HepG2 (cell line): ENCODE measurements around the gene C1QTNF1. TPM values are rescaled to one million over a fixed set of nuclear protein-coding genes. Genes with fewer than 3 reads are reported as not detected.

Source experiments
- BHLHE40 ChIP-seq: IDR thresholded peaks from 2 replicates; pipeline ENCODE4 v1.6.1; 2011; ENCODE audit warnings: low read length, improper control_type of control experiment
- HNRNPLL ChIP-seq: fragments of 200-400 bp; formaldehyde crosslinking; IDR thresholded peaks from 2 replicates; pipeline ENCODE4 v1.6.1; 2017; ENCODE audit warnings: mild to moderate bottlenecking, low read depth, low read length; ENCODE audit not compliant: poor library complexity, severe bottlenecking
- NFYB ChIP-seq: sonication (generic); formaldehyde crosslinking; IDR thresholded peaks from 2 replicates; pipeline ENCODE4 v1.4.0; 2020; ENCODE audit warnings: missing genetic modification reagents
- RFXAP ChIP-seq: sonication (generic); formaldehyde crosslinking; IDR thresholded peaks from 2 replicates; pipeline ENCODE4 v1.4.0; 2020; ENCODE audit warnings: missing genetic modification reagents, borderline replicate concordance
- SRSF1 ChIP-seq: fragments of 200-400 bp; formaldehyde crosslinking; optimal IDR thresholded peaks from 2 replicates; pipeline ENCODE3; 2017; ENCODE audit warnings: mild to moderate bottlenecking, low read depth, low read length, moderate library complexity
- ZNF121 ChIP-seq: sonication (generic); formaldehyde crosslinking; IDR thresholded peaks from 2 replicates; pipeline ENCODE4 v1.5.0; 2020; ENCODE audit warnings: mild to moderate bottlenecking, missing genetic modification reagents
- ZNF7 ChIP-seq: IDR thresholded peaks from 2 replicates; pipeline ENCODE4 v1.6.1; 2016; ENCODE audit warnings: missing biosample characterization, missing genetic modification reagents
- polyA plus RNA-seq, 8 experiments: library from polyadenylated mRNA; depleted of rRNA in 3 of 8; stranded (reverse) in 7 of 8; unstranded in 1 of 8; fragments of >200 nt; fragmentation: Illumina TruSeq in 4 of 8; extraction: Trizol in 4 of 8; gene quantifications; 2 replicates each; pipeline versions ENCODE4 v1.2.1 to v1.2.3, GENCODE V29; 2011 to 2016; ENCODE audit warnings: low read depth in 4 of 8, missing spikeins in 1 of 8, mixed read lengths in 1 of 8; ENCODE audit not compliant: insufficient read depth in 1 of 8
- total RNA-seq, 5 experiments: library from RNA; depleted of rRNA; stranded (reverse); fragments of >200 nt; fragmentation: Illumina TruSeq; extraction: Trizol; gene quantifications; 2 replicates each; pipeline ENCODE4 v1.2.3, GENCODE V29; 2016; ENCODE audit warnings: low read depth in 1 of 5
- TF ChIP-seq, protein P1 (sequence below): sonication (generic); formaldehyde crosslinking; IDR thresholded peaks from 2 replicates; pipeline ENCODE4 v1.8.0; 2022; ENCODE audit warnings: mild to moderate bottlenecking, missing genetic modification reagents, moderate library complexity
- TF ChIP-seq, protein P2 (sequence below): IDR thresholded peaks from 2 replicates; pipeline ENCODE4 v1.6.1; 2012; ENCODE audit warnings: low read length, improper control_type of control experiment
- TF ChIP-seq, protein P3 (sequence below): fragments of 450-650 bp; IDR thresholded peaks from 2 replicates; pipeline ENCODE4 v1.6.1; 2017
- TF ChIP-seq, protein P4 (sequence below): sonication (generic); formaldehyde crosslinking; IDR thresholded peaks from 2 replicates; pipeline ENCODE4 v1.5.0; 2020; ENCODE audit warnings: mild to moderate bottlenecking, missing genetic modification reagents
- TF ChIP-seq, protein P5 (sequence below): sonication (generic); formaldehyde crosslinking; IDR thresholded peaks from 2 replicates; pipeline ENCODE4 v1.4.0; 2020; ENCODE audit warnings: missing genetic modification reagents
- TF ChIP-seq, protein P6 (sequence below): sonication (generic); formaldehyde crosslinking; IDR thresholded peaks from 2 replicates; pipeline ENCODE4 v1.4.0; 2020; ENCODE audit warnings: mild to moderate bottlenecking, missing genetic modification reagents
- TF ChIP-seq, protein P7 (sequence below): sonication (generic); formaldehyde crosslinking; IDR thresholded peaks from 2 replicates; pipeline ENCODE4 v1.5.0; 2020; ENCODE audit warnings: mild to moderate bottlenecking, missing genetic modification reagents, moderate library complexity

Gene C1QTNF1
- total and polyA plus RNA-seq, 2 of the 13 experiments (the other 11 are each of a cell fraction or from before 2014, with no cell fraction given): 0.18 to 0.86 TPM

DNA sequence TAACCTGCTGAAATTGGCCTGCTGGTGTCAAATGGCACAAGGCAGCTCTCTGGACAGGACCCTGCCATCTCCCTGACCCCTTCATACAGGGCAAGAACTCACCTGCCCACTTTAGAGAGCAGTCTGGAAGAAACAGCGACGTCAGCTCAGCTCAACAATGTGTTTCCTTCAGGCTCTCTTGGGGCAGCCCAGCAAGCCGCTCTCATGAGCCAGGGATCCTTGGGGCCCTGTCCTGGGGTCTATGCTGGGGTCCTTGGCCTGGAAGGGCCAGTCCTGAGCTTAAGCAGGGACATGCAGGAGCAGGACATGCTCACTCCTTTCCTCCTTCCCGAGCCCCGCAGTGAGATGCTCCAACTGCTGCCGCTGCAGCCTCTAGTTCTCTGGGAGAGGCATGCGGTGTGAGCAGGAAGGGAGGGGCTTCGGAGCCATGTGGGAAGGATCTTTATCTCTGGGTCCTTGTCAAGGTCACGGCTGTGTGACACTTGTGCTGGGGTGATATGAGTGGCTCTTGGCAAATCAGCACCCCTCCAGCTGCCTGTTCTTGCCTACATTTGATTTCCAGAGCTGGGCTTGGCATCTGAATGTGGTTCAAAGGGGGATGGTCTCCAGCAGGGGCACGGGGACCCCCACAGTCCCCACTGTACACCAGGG, 3.4 kb downstream of the C1QTNF1 start (continued):
- TF ChIP-seq, protein P1, sequence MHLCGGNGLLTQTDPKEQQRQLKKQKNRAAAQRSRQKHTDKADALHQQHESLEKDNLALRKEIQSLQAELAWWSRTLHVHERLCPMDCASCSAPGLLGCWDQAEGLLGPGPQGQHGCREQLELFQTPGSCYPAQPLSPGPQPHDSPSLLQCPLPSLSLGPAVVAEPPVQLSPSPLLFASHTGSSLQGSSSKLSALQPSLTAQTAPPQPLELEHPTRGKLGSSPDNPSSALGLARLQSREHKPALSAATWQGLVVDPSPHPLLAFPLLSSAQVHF (CRISPR knock-in tag): no peak
- TF ChIP-seq ZNF121 (peak; percentile 88), HNRNPLL (no peak), NFYB (CRISPR knock-in tag) (0 out of 2 replicates have a peak, but pooled peaks have one; percentile 9), SRSF1 (peak; percentile 83), ZNF7 (CRISPR knock-in tag) (no peak), BHLHE40 (no peak), RFXAP (no peak)
- TF ChIP-seq, protein P2, sequence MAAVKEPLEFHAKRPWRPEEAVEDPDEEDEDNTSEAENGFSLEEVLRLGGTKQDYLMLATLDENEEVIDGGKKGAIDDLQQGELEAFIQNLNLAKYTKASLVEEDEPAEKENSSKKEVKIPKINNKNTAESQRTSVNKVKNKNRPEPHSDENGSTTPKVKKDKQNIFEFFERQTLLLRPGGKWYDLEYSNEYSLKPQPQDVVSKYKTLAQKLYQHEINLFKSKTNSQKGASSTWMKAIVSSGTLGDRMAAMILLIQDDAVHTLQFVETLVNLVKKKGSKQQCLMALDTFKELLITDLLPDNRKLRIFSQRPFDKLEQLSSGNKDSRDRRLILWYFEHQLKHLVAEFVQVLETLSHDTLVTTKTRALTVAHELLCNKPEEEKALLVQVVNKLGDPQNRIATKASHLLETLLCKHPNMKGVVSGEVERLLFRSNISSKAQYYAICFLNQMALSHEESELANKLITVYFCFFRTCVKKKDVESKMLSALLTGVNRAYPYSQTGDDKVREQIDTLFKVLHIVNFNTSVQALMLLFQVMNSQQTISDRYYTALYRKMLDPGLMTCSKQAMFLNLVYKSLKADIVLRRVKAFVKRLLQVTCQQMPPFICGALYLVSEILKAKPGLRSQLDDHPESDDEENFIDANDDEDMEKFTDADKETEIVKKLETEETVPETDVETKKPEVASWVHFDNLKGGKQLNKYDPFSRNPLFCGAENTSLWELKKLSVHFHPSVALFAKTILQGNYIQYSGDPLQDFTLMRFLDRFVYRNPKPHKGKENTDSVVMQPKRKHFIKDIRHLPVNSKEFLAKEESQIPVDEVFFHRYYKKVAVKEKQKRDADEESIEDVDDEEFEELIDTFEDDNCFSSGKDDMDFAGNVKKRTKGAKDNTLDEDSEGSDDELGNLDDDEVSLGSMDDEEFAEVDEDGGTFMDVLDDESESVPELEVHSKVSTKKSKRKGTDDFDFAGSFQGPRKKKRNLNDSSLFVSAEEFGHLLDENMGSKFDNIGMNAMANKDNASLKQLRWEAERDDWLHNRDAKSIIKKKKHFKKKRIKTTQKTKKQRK: no peak
- TF ChIP-seq, protein P3, sequence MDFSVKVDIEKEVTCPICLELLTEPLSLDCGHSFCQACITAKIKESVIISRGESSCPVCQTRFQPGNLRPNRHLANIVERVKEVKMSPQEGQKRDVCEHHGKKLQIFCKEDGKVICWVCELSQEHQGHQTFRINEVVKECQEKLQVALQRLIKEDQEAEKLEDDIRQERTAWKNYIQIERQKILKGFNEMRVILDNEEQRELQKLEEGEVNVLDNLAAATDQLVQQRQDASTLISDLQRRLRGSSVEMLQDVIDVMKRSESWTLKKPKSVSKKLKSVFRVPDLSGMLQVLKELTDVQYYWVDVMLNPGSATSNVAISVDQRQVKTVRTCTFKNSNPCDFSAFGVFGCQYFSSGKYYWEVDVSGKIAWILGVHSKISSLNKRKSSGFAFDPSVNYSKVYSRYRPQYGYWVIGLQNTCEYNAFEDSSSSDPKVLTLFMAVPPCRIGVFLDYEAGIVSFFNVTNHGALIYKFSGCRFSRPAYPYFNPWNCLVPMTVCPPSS: no peak
- TF ChIP-seq, protein P4, sequence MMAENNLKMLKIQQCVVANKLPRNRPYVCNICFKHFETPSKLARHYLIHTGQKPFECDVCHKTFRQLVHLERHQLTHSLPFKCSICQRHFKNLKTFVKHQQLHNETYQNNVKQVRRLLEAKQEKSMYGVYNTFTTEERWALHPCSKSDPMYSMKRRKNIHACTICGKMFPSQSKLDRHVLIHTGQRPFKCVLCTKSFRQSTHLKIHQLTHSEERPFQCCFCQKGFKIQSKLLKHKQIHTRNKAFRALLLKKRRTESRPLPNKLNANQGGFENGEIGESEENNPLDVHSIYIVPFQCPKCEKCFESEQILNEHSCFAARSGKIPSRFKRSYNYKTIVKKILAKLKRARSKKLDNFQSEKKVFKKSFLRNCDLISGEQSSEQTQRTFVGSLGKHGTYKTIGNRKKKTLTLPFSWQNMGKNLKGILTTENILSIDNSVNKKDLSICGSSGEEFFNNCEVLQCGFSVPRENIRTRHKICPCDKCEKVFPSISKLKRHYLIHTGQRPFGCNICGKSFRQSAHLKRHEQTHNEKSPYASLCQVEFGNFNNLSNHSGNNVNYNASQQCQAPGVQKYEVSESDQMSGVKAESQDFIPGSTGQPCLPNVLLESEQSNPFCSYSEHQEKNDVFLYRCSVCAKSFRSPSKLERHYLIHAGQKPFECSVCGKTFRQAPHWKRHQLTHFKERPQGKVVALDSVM (CRISPR knock-in tag): peak; percentile 68; the same call in 1 of the 2 replicates
- TF ChIP-seq, protein P5, sequence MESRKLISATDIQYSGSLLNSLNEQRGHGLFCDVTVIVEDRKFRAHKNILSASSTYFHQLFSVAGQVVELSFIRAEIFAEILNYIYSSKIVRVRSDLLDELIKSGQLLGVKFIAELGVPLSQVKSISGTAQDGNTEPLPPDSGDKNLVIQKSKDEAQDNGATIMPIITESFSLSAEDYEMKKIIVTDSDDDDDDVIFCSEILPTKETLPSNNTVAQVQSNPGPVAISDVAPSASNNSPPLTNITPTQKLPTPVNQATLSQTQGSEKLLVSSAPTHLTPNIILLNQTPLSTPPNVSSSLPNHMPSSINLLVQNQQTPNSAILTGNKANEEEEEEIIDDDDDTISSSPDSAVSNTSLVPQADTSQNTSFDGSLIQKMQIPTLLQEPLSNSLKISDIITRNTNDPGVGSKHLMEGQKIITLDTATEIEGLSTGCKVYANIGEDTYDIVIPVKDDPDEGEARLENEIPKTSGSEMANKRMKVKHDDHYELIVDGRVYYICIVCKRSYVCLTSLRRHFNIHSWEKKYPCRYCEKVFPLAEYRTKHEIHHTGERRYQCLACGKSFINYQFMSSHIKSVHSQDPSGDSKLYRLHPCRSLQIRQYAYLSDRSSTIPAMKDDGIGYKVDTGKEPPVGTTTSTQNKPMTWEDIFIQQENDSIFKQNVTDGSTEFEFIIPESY: peak; percentile 42
- TF ChIP-seq, protein P6, sequence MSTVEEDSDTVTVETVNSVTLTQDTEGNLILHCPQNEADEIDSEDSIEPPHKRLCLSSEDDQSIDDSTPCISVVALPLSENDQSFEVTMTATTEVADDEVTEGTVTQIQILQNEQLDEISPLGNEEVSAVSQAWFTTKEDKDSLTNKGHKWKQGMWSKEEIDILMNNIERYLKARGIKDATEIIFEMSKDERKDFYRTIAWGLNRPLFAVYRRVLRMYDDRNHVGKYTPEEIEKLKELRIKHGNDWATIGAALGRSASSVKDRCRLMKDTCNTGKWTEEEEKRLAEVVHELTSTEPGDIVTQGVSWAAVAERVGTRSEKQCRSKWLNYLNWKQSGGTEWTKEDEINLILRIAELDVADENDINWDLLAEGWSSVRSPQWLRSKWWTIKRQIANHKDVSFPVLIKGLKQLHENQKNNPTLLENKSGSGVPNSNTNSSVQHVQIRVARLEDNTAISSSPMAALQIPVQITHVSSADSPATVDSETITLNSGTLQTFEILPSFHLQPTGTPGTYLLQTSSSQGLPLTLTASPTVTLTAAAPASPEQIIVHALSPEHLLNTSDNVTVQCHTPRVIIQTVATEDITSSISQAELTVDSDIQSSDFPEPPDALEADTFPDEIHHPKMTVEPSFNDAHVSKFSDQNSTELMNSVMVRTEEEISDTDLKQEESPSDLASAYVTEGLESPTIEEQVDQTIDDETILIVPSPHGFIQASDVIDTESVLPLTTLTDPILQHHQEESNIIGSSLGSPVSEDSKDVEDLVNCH (CRISPR knock-in tag): no peak
- TF ChIP-seq, protein P7, sequence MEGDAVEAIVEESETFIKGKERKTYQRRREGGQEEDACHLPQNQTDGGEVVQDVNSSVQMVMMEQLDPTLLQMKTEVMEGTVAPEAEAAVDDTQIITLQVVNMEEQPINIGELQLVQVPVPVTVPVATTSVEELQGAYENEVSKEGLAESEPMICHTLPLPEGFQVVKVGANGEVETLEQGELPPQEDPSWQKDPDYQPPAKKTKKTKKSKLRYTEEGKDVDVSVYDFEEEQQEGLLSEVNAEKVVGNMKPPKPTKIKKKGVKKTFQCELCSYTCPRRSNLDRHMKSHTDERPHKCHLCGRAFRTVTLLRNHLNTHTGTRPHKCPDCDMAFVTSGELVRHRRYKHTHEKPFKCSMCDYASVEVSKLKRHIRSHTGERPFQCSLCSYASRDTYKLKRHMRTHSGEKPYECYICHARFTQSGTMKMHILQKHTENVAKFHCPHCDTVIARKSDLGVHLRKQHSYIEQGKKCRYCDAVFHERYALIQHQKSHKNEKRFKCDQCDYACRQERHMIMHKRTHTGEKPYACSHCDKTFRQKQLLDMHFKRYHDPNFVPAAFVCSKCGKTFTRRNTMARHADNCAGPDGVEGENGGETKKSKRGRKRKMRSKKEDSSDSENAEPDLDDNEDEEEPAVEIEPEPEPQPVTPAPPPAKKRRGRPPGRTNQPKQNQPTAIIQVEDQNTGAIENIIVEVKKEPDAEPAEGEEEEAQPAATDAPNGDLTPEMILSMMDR (CRISPR knock-in tag): peak; percentile 24; the same call in 1 of the 2 replicates
